HuH-7 (cell line): ENCODE data around the gene VWA5B2.

Source experiments
- DNase-seq: peaks from one replicate; pipeline ENCODE4 v3.0.0; 2011; ENCODE audit warnings: low spot score

VWA5B2 gene

GRCh38 chr3:184223946-184224345 is 5.4 kb upstream of the VWA5B2 start:
- DNase-seq = no peak

GRCh38 chr3:184227481-184227935 is 1.9 kb upstream of the VWA5B2 start:
- peak; percentile 85 for DNase-seq

GRCh38 chr3:184228376-184229137 is 828 bp upstream of the VWA5B2 start:
- no peak for DNase-seq

GRCh38 chr3:184230081-184230602 is 757 bp downstream of the VWA5B2 start:
- DNase-seq = peak; percentile 88

GRCh38 chr3:184230603-184231528 is 1.5 kb downstream of the VWA5B2 start:
- DNase-seq = no peak

GRCh38 chr3:184231671-184232070 is 2.3 kb downstream of the VWA5B2 start:
- DNase-seq = no peak

GRCh38 chr3:184233127-184233843 is 3.9 kb downstream of the VWA5B2 start:
- DNase-seq = no peak

- DNase-seq = no peak
Measured at GRCh38 chr3:184234224-184234623, 4.8 kb downstream of the VWA5B2 start.

- no peak for DNase-seq
Measured at GRCh38 chr3:184234671-184235380, 5.4 kb downstream of the VWA5B2 start.

GRCh38 chr3:184235381-184236032 is 6.1 kb downstream of the VWA5B2 start:
- DNase-seq = no peak

- DNase-seq = no peak
Measured at GRCh38 chr3:184236033-184236410, 6.6 kb downstream of the VWA5B2 start.

GRCh38 chr3:184236636-184237035 is 7.3 kb downstream of the VWA5B2 start:
- no peak for DNase-seq

GRCh38 chr3:184237211-184237610 is 7.8 kb downstream of the VWA5B2 start:
- no peak for DNase-seq

- no peak for DNase-seq
Measured at GRCh38 chr3:184237807-184238206, 8.4 kb downstream of the VWA5B2 start.

GRCh38 chr3:184238246-184238818 is 8.9 kb downstream of the VWA5B2 start:
- DNase-seq = no peak

GRCh38 chr3:184239221-184239620 is 9.8 kb downstream of the VWA5B2 start:
- DNase-seq = no peak

- DNase-seq = no peak
Measured at GRCh38 chr3:184239708-184240107, 10.3 kb downstream of the VWA5B2 start.

GRCh38 chr3:184240384-184241140 is 11.2 kb downstream of the VWA5B2 start:
- DNase-seq = no peak

GRCh38 chr3:184241141-184241446 is 11.7 kb downstream of the VWA5B2 start:
- no peak for DNase-seq
